ENCODE data around the gene PHKG1. TPM values are rescaled to one million over a fixed set of nuclear protein-coding genes. Genes with fewer than 3 reads are reported as not detected.

PHKG1 gene
- total and polyA plus RNA-seq, 10 of the 15 experiments (the other 5 are each of a cell fraction or from before 2014, with no cell fraction given): 0.08 to 1.6 (median 0.44) TPM

GRCh38 chr7:56125831-56126230 is 33.1 kb upstream of the PHKG1 start:
- TF ChIP-seq TAF1 (IDR thresholded peaks at IDR 0.05; ENCODE audit: borderline replicate concordance, low read depth, low read length): no peak
- TF ChIP-seq ASH2L (IDR thresholded peaks at IDR 0.05; ENCODE audit: borderline replicate concordance, low read depth): no peak
- TF ChIP-seq EP300 (IDR thresholded peaks at IDR 0.05; ENCODE audit: borderline replicate concordance in 1 of 2, control insufficient read depth in 1 of 2, low read depth in 2 of 2, low read length in 2 of 2): no peak
- no peak for TF ChIP-seq SIX5 (IDR thresholded peaks at IDR 0.05; ENCODE audit: low read depth, low read length, severe bottlenecking)
- TF ChIP-seq IRF3 (IDR thresholded peaks at IDR 0.05): no peak
- TF ChIP-seq, protein P1, sequence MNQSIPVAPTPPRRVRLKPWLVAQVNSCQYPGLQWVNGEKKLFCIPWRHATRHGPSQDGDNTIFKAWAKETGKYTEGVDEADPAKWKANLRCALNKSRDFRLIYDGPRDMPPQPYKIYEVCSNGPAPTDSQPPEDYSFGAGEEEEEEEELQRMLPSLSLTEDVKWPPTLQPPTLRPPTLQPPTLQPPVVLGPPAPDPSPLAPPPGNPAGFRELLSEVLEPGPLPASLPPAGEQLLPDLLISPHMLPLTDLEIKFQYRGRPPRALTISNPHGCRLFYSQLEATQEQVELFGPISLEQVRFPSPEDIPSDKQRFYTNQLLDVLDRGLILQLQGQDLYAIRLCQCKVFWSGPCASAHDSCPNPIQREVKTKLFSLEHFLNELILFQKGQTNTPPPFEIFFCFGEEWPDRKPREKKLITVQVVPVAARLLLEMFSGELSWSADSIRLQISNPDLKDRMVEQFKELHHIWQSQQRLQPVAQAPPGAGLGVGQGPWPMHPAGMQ (IDR thresholded peaks at IDR 0.05; ENCODE audit: borderline replicate concordance): no peak
- no peak for TF ChIP-seq CHD1 (IDR thresholded peaks at IDR 0.05; ENCODE audit: low read depth, low read length)
- TF ChIP-seq JUND (IDR thresholded peaks at IDR 0.05; ENCODE audit: low read depth, low read length): no peak
- TF ChIP-seq TBL1XR1 (IDR thresholded peaks at IDR 0.05; ENCODE audit: low read depth, low read length): no peak
- TF ChIP-seq NFXL1 (IDR thresholded peaks at IDR 0.05; ENCODE audit: borderline replicate concordance): no peak
- TF ChIP-seq, protein P2, sequence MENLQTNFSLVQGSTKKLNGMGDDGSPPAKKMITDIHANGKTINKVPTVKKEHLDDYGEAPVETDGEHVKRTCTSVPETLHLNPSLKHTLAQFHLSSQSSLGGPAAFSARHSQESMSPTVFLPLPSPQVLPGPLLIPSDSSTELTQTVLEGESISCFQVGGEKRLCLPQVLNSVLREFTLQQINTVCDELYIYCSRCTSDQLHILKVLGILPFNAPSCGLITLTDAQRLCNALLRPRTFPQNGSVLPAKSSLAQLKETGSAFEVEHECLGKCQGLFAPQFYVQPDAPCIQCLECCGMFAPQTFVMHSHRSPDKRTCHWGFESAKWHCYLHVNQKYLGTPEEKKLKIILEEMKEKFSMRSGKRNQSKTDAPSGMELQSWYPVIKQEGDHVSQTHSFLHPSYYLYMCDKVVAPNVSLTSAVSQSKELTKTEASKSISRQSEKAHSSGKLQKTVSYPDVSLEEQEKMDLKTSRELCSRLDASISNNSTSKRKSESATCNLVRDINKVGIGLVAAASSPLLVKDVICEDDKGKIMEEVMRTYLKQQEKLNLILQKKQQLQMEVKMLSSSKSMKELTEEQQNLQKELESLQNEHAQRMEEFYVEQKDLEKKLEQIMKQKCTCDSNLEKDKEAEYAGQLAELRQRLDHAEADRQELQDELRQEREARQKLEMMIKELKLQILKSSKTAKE (IDR thresholded peaks at IDR 0.05; ENCODE audit: low read depth, poor library complexity, severe bottlenecking): no peak
- Histone ChIP-seq H3K27me3 (replicated peaks in 1 of 2; ENCODE audit: control insufficient read depth in 2 of 2, insufficient read depth in 2 of 2, low read length in 1 of 2) (no peaks in the 10 kb centered on the region), H3K4me3 (no peak overlapping the region), H3K36me3 (ENCODE audit: control insufficient read depth in 2 of 2, insufficient read depth in 2 of 2, low read length in 1 of 2) (no peaks in the 10 kb centered on the region), H3K79me2 (ENCODE audit: control insufficient read depth, insufficient read depth, low read length) (no peaks in the 10 kb centered on the region), H3K4me2 (ENCODE audit: control insufficient read depth, insufficient read depth) (no peak overlapping the region), H3K27ac (ENCODE audit: control insufficient read depth, insufficient read depth) (no peak overlapping the region), H4K20me1 (ENCODE audit: control insufficient read depth, insufficient read depth) (no peaks in the 10 kb centered on the region), H3K9ac (ENCODE audit: control insufficient read depth, insufficient read depth, low read length) (no peak overlapping the region), H2AFZ (ENCODE audit: control insufficient read depth, low read depth, low read length) (no peak overlapping the region), H3K4me1 (ENCODE audit: control insufficient read depth, insufficient read depth, low read length) (no peaks in the 10 kb centered on the region), H3K9me3 (replicated peaks; ENCODE audit: control insufficient read depth, insufficient read depth, low read length) (no peaks in the 10 kb centered on the region)
- WGBS (ENCODE audit: insufficient coverage, insufficient replicate concordance, low lambda C conversion rate, missing lambda C conversion rate): 41% methylated on average over 8 of the region's 8 CpGs
- ChIA-PET CTCF (no interaction called here), RAD21 (ENCODE audit: unreplicated experiment) (no interaction called here), SMC1A (ENCODE audit: uncharacterized antibody, unreplicated experiment) (no interaction called here), POLR2A (no interaction called here)
- FAIRE-seq: no peak
- in situ Hi-C loops (cut with MboI): no loop called here
- BruUV-seq (replicated peaks): no TSS peak
- intact Hi-C loops (cut with micrococcal nuclease; ENCODE audit: unreplicated experiment): loop anchor here (10.0 kb wide), 1 partner anchor 59 kb away; no protein-coding TSS in a partner anchor
- no peak for ATAC-seq
- DNase-seq (ENCODE audit: low read depth, low spot score): no peak
